Peyer's patch (tissue), 4 donors: ENCODE data around the gene DHCR24.

Source experiments
- CTCF ChIP-seq, 6 experiments: fragments of 450-650 bp in 4 of 6; fragments of 200-600 bp in 2 of 6; sonication (generic) in 1 of 6; IDR thresholded peaks; one replicate each; pipeline ENCODE4 v1.5.1; 2017 to 2019; ENCODE audit warnings: antibody characterized with exemption in 6 of 6, mild to moderate bottlenecking in 3 of 6, moderate library complexity in 1 of 6
- POLR2A ChIP-seq, 2 donors: fragments of 450-650 bp; IDR thresholded peaks; one replicate each; pipeline ENCODE4 v1.5.1; 2017; ENCODE audit warnings: antibody characterized with exemption in 2 of 2, mild to moderate bottlenecking in 2 of 2, moderate library complexity in 2 of 2

GRCh38 chr1:54823670-54824069 is 63.3 kb downstream of the DHCR24 start:
- TF ChIP-seq CTCF (IDR thresholded peaks at IDR 0.05) (no peak), POLR2A (IDR thresholded peaks at IDR 0.05) (no peak)
